Type B pancreatic cell (in vitro differentiated cells): ENCODE results near the gene MARK2. TPM values are rescaled to one million over a fixed set of nuclear protein-coding genes. Genes with fewer than 3 reads are reported as not detected.
A peak's percentile ranks its signal among the peaks of the same experiment; 100 is the strongest.

Experiments used
- DNase-seq: peaks from one replicate; pipeline ENCODE4 v3.0.0; 2021; ENCODE audit warnings: mixed read lengths; ENCODE audit not compliant: unreplicated experiment; ENCODE audit errors: extremely low spot score
- H3K27ac Mint-ChIP-seq: 2 replicates; pipeline ENCODE4 v1.8.0; 2021; ENCODE audit warnings: mild to moderate bottlenecking, mixed read lengths
- H3K27me3 Mint-ChIP-seq: 2 replicates; pipeline ENCODE4 v1.8.0; 2021; ENCODE audit warnings: mixed read lengths
- H3K36me3 Mint-ChIP-seq: 2 replicates; pipeline ENCODE4 v1.8.0; 2021; ENCODE audit warnings: mixed read lengths
- H3K4me1 Mint-ChIP-seq: one replicate; pipeline ENCODE4 v1.8.0; 2021; ENCODE audit warnings: mixed read lengths; ENCODE audit not compliant: unreplicated experiment
- H3K4me3 Mint-ChIP-seq: 2 replicates; pipeline ENCODE4 v1.8.0; 2021; ENCODE audit warnings: mild to moderate bottlenecking, mixed read lengths
- H3K9me3 Mint-ChIP-seq: 2 replicates; pipeline ENCODE4 v1.8.0; 2021; ENCODE audit warnings: mixed read lengths
- total RNA-seq: library from RNA; stranded (reverse); gene quantifications from 2 replicates; pipeline ENCODE4 v1.2.1, GENCODE V29; 2021; ENCODE audit warnings: low replicate concordance
- TF ChIP-seq, protein P1 (sequence below): fragments of 200-600 bp; sonication (generic); conservative IDR thresholded peaks from 2 replicates; pipeline ENCODE4 v1.5.0; 2021; ENCODE audit warnings: antibody characterized with exemption, mild to moderate bottlenecking

The MARK2 gene
- total RNA-seq, 1 donor from 2014 or later: 52.8 TPM

- Mint-ChIP-seq H3K4me1 (peaks cover 43% of the 10 kb centered on the region), H3K27me3 (no peaks in the 10 kb centered on the region), H3K4me3 (peak overlapping the region; percentile 87), H3K9me3 (no peaks in the 10 kb centered on the region), H3K36me3 (peaks cover 3% of the 10 kb centered on the region), H3K27ac (peak overlapping the region; percentile 83)
- TF ChIP-seq, protein P1, sequence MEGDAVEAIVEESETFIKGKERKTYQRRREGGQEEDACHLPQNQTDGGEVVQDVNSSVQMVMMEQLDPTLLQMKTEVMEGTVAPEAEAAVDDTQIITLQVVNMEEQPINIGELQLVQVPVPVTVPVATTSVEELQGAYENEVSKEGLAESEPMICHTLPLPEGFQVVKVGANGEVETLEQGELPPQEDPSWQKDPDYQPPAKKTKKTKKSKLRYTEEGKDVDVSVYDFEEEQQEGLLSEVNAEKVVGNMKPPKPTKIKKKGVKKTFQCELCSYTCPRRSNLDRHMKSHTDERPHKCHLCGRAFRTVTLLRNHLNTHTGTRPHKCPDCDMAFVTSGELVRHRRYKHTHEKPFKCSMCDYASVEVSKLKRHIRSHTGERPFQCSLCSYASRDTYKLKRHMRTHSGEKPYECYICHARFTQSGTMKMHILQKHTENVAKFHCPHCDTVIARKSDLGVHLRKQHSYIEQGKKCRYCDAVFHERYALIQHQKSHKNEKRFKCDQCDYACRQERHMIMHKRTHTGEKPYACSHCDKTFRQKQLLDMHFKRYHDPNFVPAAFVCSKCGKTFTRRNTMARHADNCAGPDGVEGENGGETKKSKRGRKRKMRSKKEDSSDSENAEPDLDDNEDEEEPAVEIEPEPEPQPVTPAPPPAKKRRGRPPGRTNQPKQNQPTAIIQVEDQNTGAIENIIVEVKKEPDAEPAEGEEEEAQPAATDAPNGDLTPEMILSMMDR: no peak
- no peak for DNase-seq
Observed at GRCh38 chr11:63837739-63838138, 1.2 kb upstream of the MARK2 start.

DNA sequence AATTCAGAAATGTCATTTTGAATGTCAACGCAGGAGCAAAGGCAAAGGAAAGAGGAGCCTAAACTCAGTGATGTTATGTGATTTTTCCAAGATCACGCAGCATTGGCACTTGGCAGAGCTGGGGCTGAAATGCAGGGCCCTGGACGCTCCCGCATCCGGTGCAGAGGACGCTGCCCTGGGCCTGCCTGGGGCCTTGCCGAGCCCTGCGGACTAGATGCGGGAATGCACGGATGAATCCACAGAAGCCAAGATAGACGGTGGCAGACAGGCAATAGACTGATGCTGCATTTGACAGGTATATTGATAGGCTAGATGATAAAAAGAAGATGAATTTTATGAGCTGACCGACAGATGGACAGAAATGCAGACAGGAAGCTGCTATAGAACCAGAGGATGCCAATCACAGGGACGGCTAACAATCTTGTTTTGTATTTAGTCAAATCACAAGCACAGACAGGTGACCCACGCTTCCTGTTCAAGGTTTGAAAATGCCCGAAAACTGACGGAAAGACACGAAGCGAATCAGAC is 696 bp upstream of the MARK2 start:
- H3K4me1 Mint-ChIP-seq: peaks cover 48% of the 10 kb centered on the region
- no peak for DNase-seq
- TF ChIP-seq, protein P1: no peak
- H3K27me3 Mint-ChIP-seq: no peaks in the 10 kb centered on the region
- peak overlapping the region; percentile 83 for H3K27ac Mint-ChIP-seq
- peak overlapping the region; percentile 87 for H3K4me3 Mint-ChIP-seq
- H3K9me3 Mint-ChIP-seq: no peaks in the 10 kb centered on the region
- peaks cover 3% of the 10 kb centered on the region for H3K36me3 Mint-ChIP-seq

DNA sequence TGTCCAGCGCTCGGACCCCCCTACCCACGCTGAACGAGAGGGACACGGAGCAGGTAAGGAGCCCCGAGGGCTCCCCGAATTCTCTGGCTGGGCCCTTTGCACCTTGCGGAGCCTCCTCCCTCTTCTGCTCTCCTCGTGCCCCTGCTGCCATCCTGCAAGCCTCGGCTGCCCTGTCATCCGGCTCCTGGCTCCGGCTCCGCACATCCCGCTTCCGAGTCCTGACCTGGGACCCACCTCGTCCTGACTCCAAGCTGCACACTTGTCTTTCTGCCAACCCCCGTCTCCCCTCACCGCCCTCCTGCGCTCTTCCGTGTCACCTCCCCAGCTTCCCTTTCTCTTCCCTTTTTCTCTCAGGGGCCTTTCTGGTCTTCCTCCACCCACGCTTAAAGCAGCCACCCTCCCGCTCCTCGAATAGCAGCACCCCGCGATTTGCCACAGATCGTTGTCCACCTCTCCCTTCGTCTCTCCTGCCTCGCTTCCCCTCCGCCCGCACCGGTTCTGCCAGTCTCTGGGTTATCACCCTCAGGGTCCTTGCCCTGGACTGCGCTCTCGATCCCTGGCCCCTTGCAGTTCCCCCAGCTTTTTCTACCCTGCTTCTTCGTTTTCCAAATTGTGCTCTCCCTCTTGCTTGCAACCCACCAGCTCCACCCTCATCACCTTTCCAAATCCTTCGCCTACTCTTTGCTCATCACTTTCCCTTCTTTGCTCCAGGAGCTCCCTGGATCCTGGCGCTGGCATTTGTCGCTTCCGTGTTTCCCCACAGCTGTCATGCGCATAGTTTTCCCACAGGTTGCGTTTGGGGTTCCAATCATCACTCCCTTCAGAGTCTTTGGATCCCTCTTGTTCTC is 822 bp downstream of the MARK2 start:
- Mint-ChIP-seq H3K27me3 (no peaks in the 10 kb centered on the region), H3K36me3 (peaks cover 9% of the 10 kb centered on the region), H3K4me1 (peaks cover 53% of the 10 kb centered on the region), H3K27ac (peak overlapping the region; percentile 89), H3K4me3 (peak overlapping the region; percentile 93), H3K9me3 (no peaks in the 10 kb centered on the region)
- no peak for DNase-seq
- TF ChIP-seq, protein P1: no peak

GRCh38 chr11:63840356-63841060 is 1.6 kb downstream of the MARK2 start:
- no peak for DNase-seq
- H3K9me3 Mint-ChIP-seq: no peaks in the 10 kb centered on the region
- TF ChIP-seq, protein P1: no peak
- peak overlapping the region; percentile 93 for H3K4me3 Mint-ChIP-seq
- H3K27me3 Mint-ChIP-seq: no peaks in the 10 kb centered on the region
- peaks cover 50% of the 10 kb centered on the region for H3K4me1 Mint-ChIP-seq
- peak overlapping the region; percentile 89 for H3K27ac Mint-ChIP-seq
- peaks cover 9% of the 10 kb centered on the region for H3K36me3 Mint-ChIP-seq

- H3K4me1 Mint-ChIP-seq: peaks cover 50% of the 10 kb centered on the region
- TF ChIP-seq, protein P1: no peak
- no peaks in the 10 kb centered on the region for H3K9me3 Mint-ChIP-seq
- no peaks in the 10 kb centered on the region for H3K27me3 Mint-ChIP-seq
- H3K4me3 Mint-ChIP-seq: peak overlapping the region; percentile 93
- no peak for DNase-seq
- H3K27ac Mint-ChIP-seq: peak overlapping the region; percentile 89
- H3K36me3 Mint-ChIP-seq: peaks cover 9% of the 10 kb centered on the region
Observed at GRCh38 chr11:63841554-63841953, 2.6 kb downstream of the MARK2 start.
